ENCODE measurements around the gene CRAT.

- TF ChIP-seq EZH2 (IDR thresholded peaks at IDR 0.05; ENCODE audit: borderline replicate concordance, low read depth, low read length, severe bottlenecking) (no peak), CTCF (IDR thresholded peaks at IDR 0.05; ENCODE audit: borderline replicate concordance, extremely low read depth, low read length, poor library complexity, severe bottlenecking) (no peak)
Observed at GRCh38 chr9:129081388-129081904, 29.1 kb downstream of the CRAT start.
